ENCODE results near the gene AKAP11.
A peak's percentile ranks its signal among the peaks of the same experiment; 100 is the strongest.

GRCh38 chr13:42333613-42334328 is 61.8 kb downstream of the AKAP11 start:
- TF ChIP-seq CTCF (optimal IDR thresholded peaks at IDR 0.05 in 1 of 3, IDR thresholded peaks at IDR 0.05 in 1 of 3, conservative IDR thresholded peaks at IDR 0.05 in 1 of 3; ENCODE audit: extremely low read depth in 1 of 3, insufficient read depth in 2 of 3, low read length in 3 of 3) = peak; percentile 40 to 49 (median 49)
- TF ChIP-seq EZH2 (IDR thresholded peaks at IDR 0.05; ENCODE audit: low read length) = no peak
